NCI-H446 (cell line): ENCODE results near the gene ADAMTS12.
"Not testable (repeated sequence)": the region's sequence is repeated elsewhere in the genome, so short reads cannot be mapped to it uniquely, and the experiment has no call there.

Experiments
- DNase-seq, 2 experiments: peaks; one replicate each; lab custom pipeline; 2025; lab: John Stamatoyannopoulos, UW

The ADAMTS12 gene

DNA sequence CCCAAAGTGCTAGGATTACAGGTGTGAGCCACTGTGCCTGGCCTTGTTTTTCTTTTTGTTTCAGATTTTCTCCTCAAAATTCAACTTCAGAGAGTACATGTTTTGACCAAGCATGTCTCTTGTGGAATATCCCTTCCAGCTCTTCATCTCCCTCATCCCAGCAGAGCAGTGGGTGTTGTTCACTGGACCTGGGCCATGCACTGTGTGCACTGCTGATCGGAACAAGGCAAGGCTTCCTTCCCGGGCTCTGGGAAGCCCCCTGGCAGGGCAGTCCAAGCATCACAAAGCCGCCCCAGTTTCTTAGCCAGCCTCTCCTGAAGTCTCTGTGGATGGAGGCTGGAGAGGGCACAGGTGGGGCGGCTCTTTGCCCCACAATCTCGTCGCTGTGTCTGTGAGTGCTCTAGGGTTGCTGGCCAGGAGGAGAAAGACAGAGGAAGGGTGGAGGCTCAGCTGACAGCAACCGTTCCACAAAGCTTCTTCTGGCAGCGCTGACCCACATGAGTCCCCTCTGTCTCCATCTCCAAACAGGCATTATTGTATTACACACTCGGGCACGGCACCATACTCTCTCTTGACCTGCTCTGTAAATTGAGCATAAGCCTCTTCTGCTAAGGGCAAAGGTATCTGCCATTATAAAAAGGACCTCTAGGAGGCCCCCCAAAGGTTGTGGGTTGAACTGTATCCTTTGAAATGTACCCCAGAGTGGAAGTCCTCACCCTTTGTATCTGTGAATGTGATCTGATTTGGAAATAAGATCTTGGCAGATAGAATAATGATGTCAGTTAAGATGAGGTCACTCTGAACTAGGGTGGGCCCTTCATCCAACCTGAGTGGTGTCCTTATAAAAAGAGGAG lies 361.4 kb downstream of the ADAMTS12 start:
- no peak for DNase-seq

DNA sequence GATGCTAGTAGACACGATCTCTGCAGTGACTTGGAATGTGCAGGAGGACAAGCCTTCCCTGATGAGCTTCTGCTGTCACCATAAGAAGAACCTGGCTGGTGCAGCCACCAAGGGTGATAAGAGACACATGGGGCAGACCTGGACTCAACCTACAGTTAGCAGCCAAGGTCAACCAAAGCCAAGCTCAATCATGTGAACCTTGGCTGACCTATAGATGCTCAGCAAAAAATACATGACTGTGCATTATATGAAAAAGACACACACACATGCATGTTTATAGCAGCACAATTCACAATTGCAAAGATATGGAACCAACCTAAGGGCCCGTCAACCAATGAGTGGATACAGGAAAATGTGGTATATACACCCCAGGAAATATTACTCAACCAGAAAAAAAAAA lies 364.1 kb downstream of the ADAMTS12 start:
- DNase-seq: no peak

DNA sequence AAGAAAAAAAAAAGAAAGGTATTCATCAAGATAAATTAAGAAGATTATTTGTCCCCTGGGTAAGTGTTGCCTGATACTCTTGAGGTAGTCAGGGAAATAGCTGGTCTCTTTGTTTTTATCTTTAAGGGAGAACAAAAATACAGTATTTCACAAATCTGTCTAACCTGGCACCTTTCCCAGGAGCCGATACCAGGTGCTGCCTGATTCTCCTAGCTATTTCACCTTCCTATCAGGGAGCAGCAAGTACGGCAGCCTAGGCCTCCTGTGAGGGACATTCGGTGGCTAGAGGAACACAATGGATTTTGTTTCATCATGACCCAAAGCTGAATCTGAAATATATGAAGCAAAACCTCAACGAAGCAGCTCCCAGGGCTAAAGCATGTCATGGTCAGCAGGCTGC lies 365.0 kb downstream of the ADAMTS12 start:
- DNase-seq: no peak

DNA sequence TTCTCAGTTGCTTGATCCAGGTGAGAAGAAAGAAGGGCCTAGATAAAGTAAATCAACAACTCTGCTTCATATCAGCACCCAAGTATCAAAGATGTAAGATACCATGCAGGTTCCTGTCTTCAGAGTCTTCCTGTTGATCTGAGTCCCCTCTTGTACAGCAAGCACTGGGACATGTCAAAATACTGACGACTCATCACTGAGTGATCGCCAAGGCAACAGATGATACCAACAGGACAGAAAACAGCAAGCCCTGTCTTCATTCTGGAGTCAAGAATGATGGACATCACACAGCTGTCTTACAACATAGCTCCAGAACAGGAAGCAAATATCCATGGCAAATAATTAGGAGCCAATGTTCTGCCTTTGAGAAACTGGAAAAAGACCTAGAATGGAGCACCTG lies 367.3 kb downstream of the ADAMTS12 start:
- no peak for DNase-seq

DNA sequence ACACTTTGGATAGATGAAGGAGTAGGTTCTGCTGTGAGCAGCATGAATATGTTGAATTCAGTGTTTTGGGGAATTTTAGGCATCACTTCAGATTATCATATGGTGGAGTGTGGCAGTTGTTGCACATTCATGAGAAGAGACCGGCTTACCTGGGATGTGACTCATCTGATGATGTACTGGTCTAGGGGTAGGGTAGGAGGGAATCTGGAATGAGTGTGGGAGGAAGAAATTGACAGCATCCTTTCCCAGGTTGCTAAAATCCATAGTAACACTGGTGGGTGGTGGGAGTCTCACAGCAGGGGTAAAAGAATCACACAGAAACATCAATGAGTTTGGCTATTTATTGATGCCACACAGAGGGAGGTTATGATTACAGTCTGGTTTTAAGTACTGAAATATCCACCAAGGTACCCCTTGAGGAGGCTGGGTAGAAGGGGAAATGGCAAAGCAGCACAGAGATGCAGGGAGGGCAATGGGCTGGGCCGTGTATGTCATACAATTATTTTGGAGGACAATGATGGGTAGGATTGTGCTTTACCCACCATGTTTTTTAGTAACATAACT lies 368.5 kb downstream of the ADAMTS12 start:
- DNase-seq: no peak

DNA sequence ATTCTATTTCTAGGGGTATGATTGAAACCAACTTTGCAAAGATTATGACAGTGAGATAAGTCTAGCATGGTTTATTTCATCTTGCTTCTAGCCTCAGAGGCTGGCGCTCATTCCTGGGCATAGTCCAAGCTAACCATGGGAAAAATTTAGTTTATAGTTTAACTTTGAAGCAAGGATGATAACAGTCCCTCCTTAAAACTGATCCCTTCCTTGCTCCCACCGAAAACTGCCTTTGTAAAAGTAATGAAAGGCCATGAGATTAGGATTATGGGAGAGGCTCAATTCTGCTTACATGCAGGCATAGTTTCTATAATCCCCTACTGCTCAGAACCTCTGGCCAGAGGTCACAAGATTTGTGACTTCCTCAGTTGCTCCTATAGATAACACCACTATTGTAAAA lies 375.4 kb downstream of the ADAMTS12 start:
- no peak for DNase-seq

DNA sequence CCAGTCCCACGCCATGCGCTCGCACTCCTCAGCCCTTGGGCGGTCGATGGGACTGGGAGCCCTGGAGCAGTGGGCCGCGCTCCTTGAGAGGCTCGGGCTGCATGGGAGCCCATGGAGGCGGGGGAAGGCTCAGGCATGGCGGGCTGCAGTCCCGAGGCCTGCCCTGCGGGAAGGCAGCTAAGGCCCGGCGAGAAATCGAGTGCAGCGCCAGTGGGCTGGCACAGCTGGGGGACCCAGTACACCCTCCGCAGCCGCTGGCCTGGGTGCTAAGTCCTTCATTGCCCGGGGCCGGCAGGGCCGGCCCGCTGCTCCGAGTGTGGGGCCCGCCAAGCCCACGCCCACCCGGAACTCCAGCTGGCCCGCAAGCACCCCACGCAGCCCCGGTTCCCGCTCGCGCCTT lies 376.4 kb downstream of the ADAMTS12 start:
- not testable (repeated sequence) for DNase-seq

DNA sequence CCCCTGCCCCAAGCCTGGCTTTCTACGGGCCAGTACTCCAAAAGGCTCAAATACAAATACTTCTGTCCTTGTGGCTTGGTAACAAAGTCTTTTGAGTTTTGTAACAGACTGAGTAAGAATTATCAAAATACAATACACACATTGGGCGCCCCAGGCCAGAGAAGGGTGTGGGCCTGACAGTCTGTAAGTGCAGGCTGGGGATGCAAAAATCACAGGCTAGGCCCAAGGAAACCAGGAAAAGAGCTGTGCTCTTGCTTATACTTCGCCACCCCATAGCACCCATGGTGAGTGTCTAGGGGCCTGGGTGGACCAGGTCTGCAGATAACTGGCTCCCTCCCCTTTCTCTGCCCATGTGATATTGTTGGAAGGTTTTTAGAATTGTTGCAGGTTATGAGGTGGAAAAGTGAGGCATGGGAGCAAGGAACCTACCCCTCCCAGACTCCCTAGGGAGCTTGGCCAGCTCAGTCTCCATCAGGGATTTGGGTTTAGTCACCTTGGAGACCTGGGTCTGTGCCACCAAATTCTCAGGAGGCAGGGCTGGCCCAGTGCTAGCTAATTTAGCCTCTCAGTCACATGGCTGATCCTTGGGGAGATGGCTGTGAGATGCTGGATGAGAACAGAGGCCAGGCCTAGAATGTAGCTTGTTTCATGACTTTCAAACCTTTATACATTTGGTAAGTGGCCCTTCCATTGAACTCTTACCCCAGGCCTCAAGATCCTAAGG lies 378.2 kb downstream of the ADAMTS12 start:
- DNase-seq: no peak

DNA sequence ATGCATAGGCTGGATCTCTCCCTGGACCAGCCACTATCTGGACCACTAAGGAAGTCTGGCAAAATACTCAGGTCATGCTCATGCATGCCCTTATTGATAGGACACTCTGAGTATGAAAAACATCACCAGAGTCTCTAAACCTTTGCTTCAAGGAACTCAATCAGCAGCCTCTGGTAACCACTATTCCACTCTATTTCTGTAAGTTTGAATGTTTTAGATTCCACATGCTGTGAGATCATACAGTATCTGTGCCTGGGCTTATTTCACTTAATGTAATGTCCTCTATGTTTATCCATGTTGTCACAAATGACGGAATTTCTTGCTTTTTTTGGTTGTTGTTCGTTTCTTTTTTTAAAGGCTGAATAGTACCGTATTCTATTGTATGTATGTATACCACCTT lies 382.8 kb downstream of the ADAMTS12 start:
- DNase-seq: no peak

DNA sequence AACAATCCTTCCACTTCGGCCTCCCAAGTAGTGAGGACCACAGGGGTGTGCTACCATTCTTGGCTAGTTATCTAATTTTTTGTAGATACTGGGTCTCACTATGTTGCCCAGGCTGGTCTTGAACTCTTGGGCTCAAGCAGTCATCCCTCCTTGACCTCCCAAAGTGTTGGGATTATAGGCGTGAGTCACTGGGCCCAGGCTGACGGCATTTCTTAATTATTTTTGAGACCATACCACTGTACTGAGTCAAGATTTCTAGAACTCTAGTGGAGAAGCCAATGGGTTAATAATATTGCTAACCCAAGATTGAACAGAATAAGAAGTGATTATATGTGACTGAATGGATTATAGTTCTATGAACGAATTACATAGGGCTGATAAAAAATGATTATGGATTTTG lies 384.4 kb downstream of the ADAMTS12 start:
- no peak for DNase-seq

DNA sequence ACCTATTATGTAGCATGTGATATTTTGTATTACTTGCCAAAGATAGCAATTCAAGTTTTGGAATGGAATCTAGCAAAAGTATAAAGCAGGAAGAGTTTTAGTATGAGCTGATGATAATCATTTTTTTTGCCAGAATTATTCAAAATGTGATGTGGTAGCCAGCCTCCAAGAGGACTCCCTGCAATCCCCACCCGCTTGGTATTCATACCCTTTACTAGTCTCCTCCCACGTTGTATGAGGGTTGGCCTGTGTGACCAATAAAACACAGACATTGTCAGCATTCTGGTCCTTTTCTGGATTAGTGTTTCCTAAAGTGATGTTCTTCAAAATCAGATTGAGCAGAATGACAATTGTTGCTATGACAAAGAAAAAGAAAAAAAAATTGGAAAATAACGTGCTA lies 387.2 kb downstream of the ADAMTS12 start:
- no peak for DNase-seq

DNA sequence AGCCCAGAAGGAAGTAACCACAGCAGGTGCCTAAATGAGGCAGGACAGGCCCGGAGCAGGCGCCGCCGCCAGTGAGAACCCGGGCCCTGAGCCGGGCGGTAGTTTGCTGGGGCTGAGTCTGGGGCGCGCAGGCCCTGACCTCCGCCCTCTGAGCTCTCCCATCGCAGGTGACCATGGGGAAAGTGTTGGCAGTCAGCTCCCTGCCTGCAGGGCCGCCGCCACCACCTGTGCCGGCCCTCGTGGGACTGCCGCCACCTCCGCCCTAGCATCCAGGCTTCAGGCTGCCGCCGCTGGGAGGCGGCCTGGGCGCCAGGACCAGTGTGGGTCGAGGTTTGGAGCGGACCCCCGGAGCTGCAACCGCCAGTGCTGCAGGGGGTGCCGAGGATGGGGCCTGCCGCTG lies 389.9 kb downstream of the ADAMTS12 start:
- DNase-seq: no peak

DNA sequence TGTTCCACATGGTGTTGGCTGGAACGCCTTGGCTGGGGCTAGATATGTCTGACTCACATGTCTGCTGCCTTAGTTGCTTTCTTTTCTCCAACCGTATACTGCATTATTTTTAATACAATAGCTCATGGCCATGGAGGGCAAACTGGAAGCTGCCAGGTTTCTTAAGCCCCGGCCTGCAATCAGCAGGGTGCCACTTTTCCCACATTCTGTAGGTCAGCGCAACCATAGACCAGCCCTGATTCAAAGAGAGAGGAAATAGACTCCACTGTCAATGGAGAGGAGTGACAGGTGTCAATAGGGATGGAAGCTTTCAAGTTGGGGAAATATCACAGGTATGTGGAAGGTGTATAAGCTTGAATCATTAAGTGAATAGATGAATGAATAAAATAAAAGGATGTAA lies 390.5 kb downstream of the ADAMTS12 start:
- DNase-seq: no peak

DNA sequence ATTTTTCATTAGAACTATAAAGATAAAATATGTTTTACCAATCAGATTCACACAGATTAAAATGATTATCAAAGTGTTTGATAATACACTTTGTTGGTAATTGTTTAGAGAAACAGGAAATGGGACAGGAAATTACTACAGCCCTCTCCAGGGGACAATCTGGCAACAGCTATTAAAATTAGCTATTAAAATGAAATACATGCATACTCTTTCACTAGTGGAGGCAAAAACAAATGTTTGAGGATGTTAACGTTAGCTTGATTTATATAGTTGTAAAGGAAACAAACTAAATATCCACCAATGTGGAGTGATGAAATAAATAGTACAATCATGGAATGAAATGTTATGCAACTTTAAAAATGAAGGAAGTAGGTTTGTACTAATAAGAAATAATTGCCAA lies 397.3 kb downstream of the ADAMTS12 start:
- no peak for DNase-seq

DNA sequence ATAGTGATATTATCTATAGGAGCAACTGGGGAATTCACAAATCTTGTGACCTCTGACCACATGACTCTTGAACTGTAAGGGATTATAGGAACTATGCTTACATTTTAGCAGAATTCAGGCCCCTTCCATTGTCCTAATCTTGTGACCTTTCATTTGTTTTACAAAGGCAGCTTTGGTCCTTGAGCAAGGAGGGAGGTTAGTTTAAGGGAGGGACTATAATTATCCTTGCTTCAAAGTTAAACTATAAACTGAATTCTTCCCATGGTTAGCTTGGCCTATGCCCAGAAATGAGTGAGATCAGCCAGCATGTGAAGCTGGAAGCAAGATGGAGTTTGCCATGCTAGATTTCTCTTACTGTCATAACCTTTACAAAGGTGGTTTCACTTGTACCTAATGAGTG lies 399.8 kb downstream of the ADAMTS12 start:
- DNase-seq: no peak

DNA sequence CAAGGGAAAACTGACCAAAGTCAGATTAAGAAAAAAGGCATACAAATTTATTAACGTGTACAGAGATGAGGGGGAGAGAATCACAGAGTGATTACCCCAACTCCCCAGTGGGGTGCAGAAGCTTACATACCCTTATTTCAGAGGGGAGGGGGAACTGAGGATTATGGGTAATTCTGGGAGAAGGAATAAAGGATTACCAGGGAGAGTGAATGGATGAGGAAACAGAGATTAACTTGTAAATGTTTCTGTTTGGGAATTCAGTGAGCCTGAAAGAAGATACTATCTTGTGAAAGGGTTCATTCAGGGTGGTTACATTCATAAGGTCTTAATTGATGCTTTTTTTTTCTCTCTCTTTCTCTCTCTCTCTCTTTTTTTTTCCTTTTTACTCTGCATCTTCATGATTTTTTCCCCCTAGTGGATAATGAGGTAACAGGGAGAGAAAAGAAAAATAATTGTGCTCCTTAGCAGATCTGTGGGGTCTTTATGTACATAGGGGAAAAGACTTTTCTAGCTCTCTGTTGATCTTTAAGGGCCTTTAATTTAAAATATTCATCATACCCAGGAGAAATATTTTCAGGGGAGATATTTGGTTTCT lies 401.6 kb downstream of the ADAMTS12 start:
- DNase-seq: no peak

DNA sequence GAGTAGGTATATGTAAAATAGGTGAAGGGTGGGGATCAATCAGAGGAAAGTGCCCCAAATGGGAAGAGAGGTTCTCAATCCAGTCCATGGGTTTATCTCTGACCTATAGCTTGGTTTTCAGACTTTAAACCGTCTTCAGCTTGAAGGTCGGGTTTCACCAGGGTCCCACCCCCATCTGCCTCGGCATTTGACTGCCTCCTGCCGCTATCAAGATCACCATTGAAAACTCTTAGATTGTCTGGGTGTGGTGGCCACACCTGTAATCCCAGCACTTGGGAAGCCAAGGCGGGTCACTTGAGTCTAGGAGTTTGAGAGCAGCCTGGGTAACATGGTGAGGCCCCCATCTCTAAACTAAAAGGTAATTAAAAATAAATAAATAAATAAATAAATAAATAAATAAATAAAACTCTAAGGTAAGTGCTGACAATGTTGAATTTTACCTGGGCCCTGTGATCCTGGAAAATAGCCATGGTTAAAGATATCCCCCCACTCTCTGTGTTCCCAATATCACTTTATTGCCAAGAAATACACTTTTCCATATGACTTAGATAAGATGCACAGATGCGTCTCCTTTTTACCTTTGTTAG lies 402.2 kb downstream of the ADAMTS12 start:
- no peak for DNase-seq

DNA sequence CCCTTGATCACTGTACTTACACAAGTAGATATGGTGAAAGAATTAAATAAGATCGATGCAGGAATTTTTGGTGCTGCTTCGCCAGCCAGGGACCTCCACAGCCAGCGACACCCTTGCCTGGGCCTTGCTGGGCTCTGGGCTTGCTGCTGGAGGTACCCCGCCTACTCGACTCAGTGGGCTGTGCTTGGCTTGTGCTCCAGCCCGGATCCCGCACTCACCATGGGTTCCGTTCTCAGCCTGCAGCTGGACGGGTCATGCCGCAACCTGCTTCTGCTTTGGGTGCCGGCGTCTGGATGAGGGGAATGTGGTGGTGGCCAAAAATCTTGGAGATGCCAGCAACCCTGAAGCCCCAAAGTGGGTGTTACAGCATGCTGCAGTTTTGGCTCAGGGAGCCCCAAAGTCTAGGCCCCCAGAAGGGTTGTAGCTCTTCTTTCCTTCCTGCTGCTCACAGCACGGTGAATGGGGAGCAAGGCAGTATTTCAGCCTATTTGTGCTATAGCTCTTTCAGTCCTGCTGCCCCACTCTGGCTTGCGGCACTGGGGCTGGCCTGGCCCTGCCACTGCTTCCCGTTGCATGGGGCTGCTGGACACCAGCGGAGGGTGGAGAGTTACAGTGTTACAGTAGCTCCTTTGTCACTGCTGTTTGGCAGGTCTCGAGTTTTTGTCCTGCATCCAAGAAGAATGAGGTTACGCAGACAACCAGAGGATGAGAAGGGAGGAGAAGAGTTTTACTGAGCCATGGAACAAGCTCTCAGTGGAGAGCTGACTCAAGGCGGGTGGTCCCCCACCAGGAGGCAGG lies 403.0 kb downstream of the ADAMTS12 start:
- no peak for DNase-seq

DNA sequence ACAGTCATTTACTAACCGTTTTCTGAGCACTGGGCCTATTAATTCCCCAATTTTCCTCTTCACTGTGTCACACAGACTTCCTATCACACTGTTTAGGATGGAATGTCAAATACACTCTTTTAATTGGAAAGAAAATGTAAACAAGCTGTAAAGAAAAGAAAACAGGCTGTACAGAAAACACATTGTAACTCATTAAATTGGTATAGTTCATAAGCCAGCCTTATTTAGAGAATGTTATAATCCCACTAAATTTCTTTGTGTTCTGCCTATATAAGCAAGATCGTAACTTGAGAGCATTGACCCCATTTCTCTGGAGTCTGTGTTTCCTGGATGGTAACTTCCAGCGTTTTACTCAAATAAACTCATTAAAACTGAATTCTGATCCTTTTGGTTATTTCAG lies 404.6 kb downstream of the ADAMTS12 start:
- no peak for DNase-seq

DNA sequence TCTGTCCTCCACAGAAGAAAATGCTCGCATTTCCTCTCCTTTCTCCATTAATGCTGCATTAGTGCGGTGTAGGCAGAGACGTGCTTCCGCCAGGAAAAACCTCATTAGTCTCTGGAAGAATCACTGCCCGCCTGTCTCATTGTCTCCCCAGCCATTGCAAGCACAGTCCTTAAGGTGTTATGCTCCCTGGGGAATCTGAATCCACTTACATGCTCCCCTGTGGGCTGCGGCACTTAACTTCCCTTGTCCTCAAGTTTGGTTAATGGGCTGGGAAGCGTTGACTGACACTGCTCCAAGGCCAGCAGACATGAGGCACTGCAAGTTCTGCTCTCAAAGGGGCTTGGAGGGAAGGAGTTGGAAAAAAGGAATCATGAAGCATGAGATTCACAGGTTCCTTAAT lies 409.5 kb downstream of the ADAMTS12 start:
- DNase-seq: no peak

DNA sequence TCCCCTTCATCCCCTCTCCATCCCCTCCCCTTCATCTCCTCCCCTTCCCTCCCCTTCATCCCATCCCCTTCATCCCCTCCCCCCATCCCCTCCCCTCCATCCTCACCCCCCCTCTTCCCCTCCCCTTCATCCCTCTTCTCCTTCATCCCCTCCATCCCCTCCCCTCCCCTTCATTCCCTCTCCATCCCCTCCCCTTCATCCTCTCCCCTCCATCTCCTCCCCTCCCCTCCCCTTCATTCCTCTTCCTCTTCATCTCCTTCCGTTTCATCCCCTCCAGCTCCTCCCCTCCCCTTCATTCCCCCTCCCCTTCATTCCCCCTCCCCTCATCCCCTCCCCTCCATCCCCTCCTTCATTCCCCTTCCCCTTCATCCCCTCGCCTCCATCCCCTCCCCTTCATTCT lies 410.9 kb downstream of the ADAMTS12 start:
- DNase-seq: no peak

DNA sequence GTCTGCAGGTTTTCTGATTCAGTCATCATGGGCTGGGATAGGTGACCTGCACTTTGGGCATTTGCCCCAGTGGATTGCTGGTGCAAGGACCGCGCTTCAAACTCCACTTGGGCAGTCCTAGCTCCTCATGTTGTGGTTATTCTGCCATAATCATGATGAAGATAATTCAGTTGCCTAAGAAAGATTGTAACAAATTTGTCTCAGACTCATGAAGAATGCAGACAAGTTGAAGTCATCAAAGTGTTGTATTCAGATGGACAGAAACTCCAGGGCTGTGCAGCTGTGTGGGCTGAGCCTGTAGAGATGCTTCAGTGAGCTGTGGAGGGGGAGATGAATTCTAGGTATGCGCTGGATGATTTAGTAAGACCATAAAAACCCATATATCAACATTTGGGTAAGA lies 412.5 kb downstream of the ADAMTS12 start:
- DNase-seq: no peak
